NT2/D1 (cell line): ENCODE results near the gene MARS1.

Experiments
- DNase-seq: peaks from one replicate; pipeline ENCODE4 v3.0.0-alpha.2; 2011; ENCODE audit warnings: low read depth, low spot score
- H3K27me3 ChIP-seq: 2 replicates; pipeline ENCODE4 v1.6.0; 2011; ENCODE audit warnings: mild to moderate bottlenecking; ENCODE audit not compliant: insufficient read length, insufficient read depth
- H3K36me3 ChIP-seq: 2 replicates; pipeline ENCODE4 v1.6.1; 2011; ENCODE audit warnings: mild to moderate bottlenecking, low read length, mixed read lengths; ENCODE audit not compliant: insufficient read depth, insufficient read length
- H3K4me1 ChIP-seq: 2 replicates; pipeline ENCODE4 v1.5.1; 2011; ENCODE audit not compliant: insufficient read depth, insufficient read length
- H3K4me3 ChIP-seq: 2 replicates; pipeline ENCODE4 v1.5.1; 2011; ENCODE audit warnings: low read depth; ENCODE audit not compliant: insufficient read length
- H3K9ac ChIP-seq: 2 replicates; pipeline ENCODE4 v1.6.0; 2011; ENCODE audit warnings: low read depth; ENCODE audit not compliant: insufficient read length
- H3K9me3 ChIP-seq: 2 replicates; pipeline ENCODE4 v1.5.1; 2011; ENCODE audit warnings: mild to moderate bottlenecking, low read length; ENCODE audit not compliant: insufficient read depth
- SUZ12 ChIP-seq: IDR thresholded peaks from 2 replicates; pipeline ENCODE4 v1.6.1; 2011; ENCODE audit not compliant: insufficient read length, insufficient read depth; ENCODE audit errors: extremely low read depth
- YY1 ChIP-seq: IDR thresholded peaks from 2 replicates; pipeline ENCODE4 v1.6.1; 2011; ENCODE audit not compliant: insufficient read length, insufficient read depth
- ZNF274 ChIP-seq: IDR thresholded peaks from 2 replicates; pipeline ENCODE4 v1.6.1; 2011; ENCODE audit warnings: mild to moderate bottlenecking, low read depth, low read length

MARS1 gene

DNA sequence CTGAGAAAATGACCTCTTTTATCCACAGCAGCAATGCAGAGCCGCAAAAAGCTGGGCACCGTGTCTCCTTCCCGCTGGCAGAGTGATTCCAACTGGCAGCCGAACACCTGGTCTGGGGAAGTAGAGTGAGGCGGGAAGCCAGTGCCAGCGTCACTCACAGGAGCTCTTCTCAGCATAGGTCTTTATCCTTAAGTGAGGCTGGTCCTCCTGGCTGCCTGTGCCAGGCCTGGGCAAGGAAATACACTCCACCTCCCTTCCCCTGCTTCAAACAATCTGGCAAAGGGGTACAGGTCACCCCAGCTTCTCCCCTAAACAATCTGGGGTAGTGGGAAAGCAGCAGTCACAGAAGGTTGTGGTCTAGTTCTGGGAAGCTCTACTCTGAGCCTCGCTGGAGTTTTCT is 13.0 kb upstream of the MARS1 start:
- Histone ChIP-seq H3K9ac (peak overlapping the region; percentile 79), H3K4me3 (peak overlapping the region; percentile 40), H3K4me1 (peaks cover 10% of the 10 kb centered on the region), H3K9me3 (no peaks in the 10 kb centered on the region), H3K27me3 (peaks cover 57% of the 10 kb centered on the region), H3K36me3 (peaks cover 7% of the 10 kb centered on the region)
- DNase-seq: no peak
- TF ChIP-seq YY1 (no peak), SUZ12 (peak; percentile 46)

DNA sequence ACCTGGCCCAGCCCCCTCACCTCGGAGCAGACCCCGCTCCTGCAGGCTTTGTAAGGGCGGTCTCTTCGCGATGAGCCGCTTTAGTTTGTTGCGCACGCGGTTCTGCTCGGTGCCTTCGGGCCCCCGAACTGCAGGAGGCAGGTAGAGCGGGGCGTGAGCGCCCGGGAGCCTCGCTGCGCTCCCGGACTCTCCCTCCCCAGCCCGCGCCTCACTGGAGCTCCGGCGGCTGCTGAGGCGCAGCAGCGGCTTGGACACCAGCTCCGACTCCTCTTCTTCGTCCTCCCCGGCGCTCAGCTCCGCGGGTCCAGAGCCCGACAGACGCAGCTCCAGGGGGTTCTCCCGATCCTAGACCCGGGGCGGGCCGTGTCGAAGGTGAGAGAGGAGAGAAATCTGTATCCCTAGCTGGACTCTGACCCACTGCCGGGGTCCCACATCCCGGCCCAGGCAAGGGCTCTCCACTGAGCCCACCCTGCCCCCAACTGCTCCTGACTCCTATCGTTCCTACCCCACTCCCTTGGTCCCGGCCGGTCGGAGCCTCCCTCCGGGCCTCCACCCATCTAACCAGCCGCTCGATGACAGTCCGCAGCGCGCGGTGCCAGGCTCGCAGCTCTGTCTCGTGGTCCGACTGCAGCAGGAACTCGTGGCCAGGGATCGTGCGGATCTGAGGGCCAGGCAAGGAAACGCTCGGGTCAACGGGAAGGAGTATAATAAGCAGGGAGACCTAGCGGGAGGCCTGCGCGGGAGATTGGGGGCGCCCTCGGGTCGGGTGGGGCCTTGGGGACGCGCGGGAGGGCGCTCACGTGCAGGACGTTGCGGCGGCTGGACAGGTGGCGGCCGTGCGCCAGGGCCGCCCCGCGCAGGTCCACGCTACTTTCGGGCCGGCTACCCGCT is 12.4 kb upstream of the MARS1 start:
- Histone ChIP-seq H3K9ac (peak overlapping the region; percentile 79), H3K36me3 (peaks cover 5% of the 10 kb centered on the region), H3K4me3 (peak overlapping the region; percentile 40), H3K4me1 (peaks cover 10% of the 10 kb centered on the region), H3K27me3 (peaks cover 57% of the 10 kb centered on the region), H3K9me3 (no peaks in the 10 kb centered on the region)
- no peak for TF ChIP-seq YY1
- TF ChIP-seq SUZ12: peak; percentile 94
- no peak for DNase-seq

DNA sequence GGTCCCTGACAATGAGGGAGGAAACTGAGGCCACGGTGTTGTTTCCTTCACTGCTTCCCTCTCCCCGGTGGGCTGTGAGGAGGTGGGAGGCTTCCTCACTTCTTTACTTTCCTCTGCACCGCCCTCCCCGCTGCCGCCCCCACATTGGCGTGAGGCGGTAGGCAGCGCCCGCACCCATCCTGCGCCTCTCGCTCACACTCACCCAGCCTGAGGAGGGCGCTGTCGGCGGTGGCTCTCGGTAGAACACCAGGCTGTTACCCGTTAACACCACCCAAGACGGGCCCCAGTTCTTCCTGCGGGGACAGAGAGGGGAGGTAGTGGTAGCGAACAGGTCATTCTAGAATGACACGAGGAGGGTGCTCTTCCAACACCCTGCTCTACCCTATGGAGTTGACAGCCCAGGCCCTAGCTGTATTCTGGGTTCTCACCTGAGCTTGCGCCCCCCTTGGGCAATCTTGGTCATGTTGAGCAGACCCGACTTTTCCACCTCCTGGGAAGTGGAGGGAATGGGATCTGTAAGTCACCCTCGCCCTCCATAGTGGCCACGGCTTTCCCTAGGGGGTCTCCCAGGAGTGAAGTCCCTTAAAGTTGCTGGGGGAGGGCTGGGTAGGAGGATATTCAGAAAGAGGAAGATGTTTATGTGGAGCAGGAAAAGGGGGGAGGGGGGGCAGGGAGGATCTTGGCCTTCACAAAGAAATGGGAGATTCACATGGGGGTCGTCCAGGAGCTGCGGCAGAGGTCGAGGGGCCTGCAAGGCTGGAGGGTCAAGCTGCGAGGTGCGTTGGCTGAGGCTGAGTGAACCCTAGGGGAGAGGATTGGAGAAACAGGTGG is 11.5 kb upstream of the MARS1 start:
- Histone ChIP-seq H3K9ac (peak overlapping the region; percentile 79), H3K4me1 (peaks cover 10% of the 10 kb centered on the region), H3K9me3 (no peaks in the 10 kb centered on the region), H3K36me3 (no peaks in the 10 kb centered on the region), H3K4me3 (peak overlapping the region; percentile 40), H3K27me3 (peaks cover 57% of the 10 kb centered on the region)
- no peak for TF ChIP-seq ZNF274
- TF ChIP-seq YY1: no peak
- no peak for TF ChIP-seq SUZ12
- no peak for DNase-seq

DNA sequence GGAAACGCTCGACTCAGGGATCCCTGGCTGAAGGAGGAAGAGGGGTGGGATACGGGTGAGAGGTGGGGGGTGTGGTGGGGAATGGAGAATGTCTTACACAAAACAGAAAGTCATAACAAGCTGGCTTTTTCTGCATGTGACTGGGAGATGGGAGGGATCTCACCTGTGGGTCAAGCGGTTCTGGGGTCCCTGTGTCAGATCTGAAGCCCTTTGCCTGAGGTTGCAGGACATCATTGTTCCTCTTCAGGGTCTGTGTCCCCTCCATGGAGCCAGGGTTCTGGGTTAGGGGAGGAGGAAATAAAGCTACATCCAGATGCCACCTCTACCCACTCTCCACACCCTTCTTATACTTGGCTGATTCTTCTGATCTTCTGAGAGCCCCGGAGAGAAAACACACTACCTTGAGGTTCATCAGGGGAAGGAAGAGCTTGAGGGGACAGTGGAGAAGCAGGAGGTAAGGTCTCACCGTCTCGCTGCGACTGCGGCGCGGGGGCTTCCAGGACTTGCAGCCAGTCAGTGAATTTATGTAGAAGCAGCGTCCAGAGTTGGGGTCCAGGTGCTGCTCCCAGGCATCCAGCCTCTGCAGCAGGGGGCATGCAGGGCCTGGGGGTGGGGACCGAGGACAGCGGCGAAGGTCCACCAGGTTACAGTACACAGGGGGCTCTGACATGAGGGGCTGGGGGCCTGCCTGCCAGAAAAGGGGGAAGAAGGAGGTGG is 10.7 kb upstream of the MARS1 start:
- no peaks in the 10 kb centered on the region for H3K36me3 ChIP-seq
- H3K4me3 ChIP-seq: no peak overlapping the region
- no peak overlapping the region for H3K9ac ChIP-seq
- no peak for DNase-seq
- H3K9me3 ChIP-seq: no peaks in the 10 kb centered on the region
- H3K27me3 ChIP-seq: peaks cover 57% of the 10 kb centered on the region
- TF ChIP-seq ZNF274 (no peak), YY1 (no peak), SUZ12 (no peak)
- H3K4me1 ChIP-seq: peaks cover 12% of the 10 kb centered on the region

DNA sequence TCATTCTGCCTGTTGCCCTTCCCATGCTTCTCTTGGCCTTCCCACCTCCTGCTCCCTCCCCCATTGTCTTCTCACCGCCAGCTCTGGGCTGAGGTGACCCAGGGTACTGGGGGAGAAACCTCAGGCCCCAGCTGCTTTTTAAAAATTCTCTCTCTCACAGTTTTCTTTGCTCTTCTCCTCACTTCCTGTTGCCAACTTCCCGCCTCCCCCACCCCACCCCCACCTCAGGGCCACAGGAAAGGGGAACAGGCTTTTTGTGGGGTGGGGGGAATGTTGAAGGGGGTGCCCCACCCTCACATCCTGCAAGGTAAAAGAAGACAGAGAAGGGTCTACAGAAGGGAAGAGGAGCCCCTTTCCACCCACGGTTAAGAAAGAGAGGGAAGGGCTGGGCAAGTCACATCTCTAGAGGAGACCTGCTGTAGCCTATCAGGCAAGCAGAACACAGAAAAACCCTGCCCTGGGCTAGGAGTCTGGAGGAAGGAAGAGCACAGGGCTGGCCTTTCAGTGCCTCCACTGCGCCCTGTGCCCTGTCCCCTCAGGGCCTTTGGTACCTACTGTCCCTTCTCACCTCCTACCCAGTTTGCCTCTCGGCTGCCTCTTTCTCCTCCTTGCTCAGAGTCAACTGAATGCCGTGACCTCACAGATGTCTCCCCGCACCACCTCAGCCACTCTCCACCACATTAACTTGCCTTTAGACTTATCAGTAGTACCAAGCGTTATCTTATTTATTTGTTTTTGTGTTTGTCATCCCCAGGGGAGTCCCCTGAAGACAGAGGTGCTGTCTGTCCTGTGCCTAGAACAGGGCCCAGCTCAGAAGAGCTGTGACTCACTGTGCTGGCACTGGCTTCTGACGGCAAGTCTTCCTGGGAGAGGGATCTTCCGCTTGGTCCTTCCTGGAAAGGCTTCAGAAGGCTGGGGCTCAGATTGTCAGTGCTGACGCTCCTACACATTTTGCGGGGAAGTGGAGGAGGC is 9.9 kb upstream of the MARS1 start:
- no peak overlapping the region for H3K4me3 ChIP-seq
- peaks cover 12% of the 10 kb centered on the region for H3K4me1 ChIP-seq
- no peaks in the 10 kb centered on the region for H3K9me3 ChIP-seq
- TF ChIP-seq ZNF274 (no peak), YY1 (no peak), SUZ12 (no peak)
- H3K36me3 ChIP-seq: no peaks in the 10 kb centered on the region
- peaks cover 48% of the 10 kb centered on the region for H3K27me3 ChIP-seq
- no peak overlapping the region for H3K9ac ChIP-seq
- DNase-seq: no peak

DNA sequence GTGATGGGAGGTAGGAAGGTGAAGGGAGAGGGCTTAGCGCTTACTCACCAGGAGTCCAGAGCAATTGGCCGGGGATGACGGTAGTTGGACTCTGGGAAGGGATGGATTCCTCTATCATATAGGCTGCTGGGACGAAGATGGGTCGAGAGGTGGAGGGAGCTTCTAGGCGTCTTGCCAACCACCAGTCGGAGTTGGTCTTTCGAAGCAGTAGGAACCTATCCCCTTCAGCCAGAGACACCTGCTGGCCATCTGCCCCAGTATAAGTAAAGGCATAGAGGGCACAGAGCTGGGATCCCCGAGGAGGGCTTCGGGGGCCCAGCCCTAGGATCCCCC is 8.9 kb upstream of the MARS1 start:
- Histone ChIP-seq H3K9me3 (no peaks in the 10 kb centered on the region), H3K4me3 (no peak overlapping the region), H3K4me1 (peaks cover 12% of the 10 kb centered on the region), H3K9ac (no peak overlapping the region), H3K36me3 (no peaks in the 10 kb centered on the region), H3K27me3 (peaks cover 40% of the 10 kb centered on the region)
- no peak for TF ChIP-seq ZNF274
- TF ChIP-seq SUZ12: no peak
- no peak for TF ChIP-seq YY1
- no peak for DNase-seq
